H1 (cell line): Measurements from ENCODE around the gene SPACDR. TPM values are rescaled to one million over a fixed set of nuclear protein-coding genes. Genes with fewer than 3 reads are reported as not detected.

Source experiments
- BACH1 ChIP-seq: IDR thresholded peaks from 2 replicates; pipeline ENCODE4 v1.6.1; 2012; ENCODE audit warnings: low read length, improper control_type of control experiment
- CHD2 ChIP-seq: IDR thresholded peaks from 2 replicates; pipeline ENCODE4 v1.6.1; 2012; ENCODE audit warnings: low read length, improper control_type of control experiment
- CTBP2 ChIP-seq: IDR thresholded peaks from 2 replicates; pipeline ENCODE4 v1.7.0; 2011; ENCODE audit warnings: borderline replicate concordance, mild to moderate bottlenecking, moderate library complexity, mixed read lengths, low read length; ENCODE audit not compliant: insufficient read depth, insufficient read length
- HDAC6 ChIP-seq: IDR thresholded peaks from one replicate; pipeline ENCODE4 v1.7.1; 2012; ENCODE audit warnings: low read depth, mild to moderate bottlenecking, inconsistent platforms, low read length, moderate library complexity
- JUND ChIP-seq: IDR thresholded peaks from 2 replicates; pipeline ENCODE4 v1.6.1; 2011; ENCODE audit warnings: mild to moderate bottlenecking, improper control_type of control experiment, low read length
- NANOG ChIP-seq: IDR thresholded peaks from 2 replicates; pipeline ENCODE4 v1.6.1; 2011; ENCODE audit warnings: low read length, low read depth, mild to moderate bottlenecking, inconsistent platforms; ENCODE audit not compliant: insufficient read depth, poor library complexity, severe bottlenecking
- RFX5 ChIP-seq: IDR thresholded peaks from 2 replicates; pipeline ENCODE4 v1.6.1; 2011; ENCODE audit warnings: low read depth, low read length, improper control_type of control experiment, borderline replicate concordance
- SP4 ChIP-seq: IDR thresholded peaks from 2 replicates; pipeline ENCODE4 v1.6.1; 2012; ENCODE audit warnings: low read length, inconsistent platforms
- polyA plus RNA-seq, 7 experiments: library from polyadenylated mRNA; depleted of rRNA in 3 of 7; stranded (reverse) in 5 of 7; unstranded in 2 of 7; fragments of >200 nt in 5 of 7; fragments of 200-250 nt in 2 of 7; gene quantifications; 1 replicate in 5 of 7; 2 replicates in 1 of 7; 4 replicates in 1 of 7; pipeline versions ENCODE4 v1.2.1 to v1.2.3, GENCODE V29; 2011 to 2013; ENCODE audit warnings: missing spikeins in 2 of 7, mixed read lengths in 2 of 7
- total RNA-seq: library from RNA; stranded (reverse); fragmentation: NEBNext Ultra II Directional; extraction: Animal tissue kit (Norgen Biotek cat#: 25700); gene quantifications from 2 replicates; pipeline ENCODE4 v1.2.1, GENCODE V29; 2021
- TF ChIP-seq, protein P1 (sequence below): IDR thresholded peaks from 2 replicates; pipeline ENCODE4 v1.6.1; 2012; ENCODE audit warnings: inconsistent platforms
- TF ChIP-seq, protein P2 (sequence below): IDR thresholded peaks from 2 replicates; pipeline ENCODE4 v1.6.1; 2012; ENCODE audit warnings: inconsistent platforms

SPACDR gene
- total and polyA plus RNA-seq, 2 of the 8 experiments (the other 6 are each of a cell fraction or from before 2014, with no cell fraction given): 0.26 TPM; not detected in 1

DNA sequence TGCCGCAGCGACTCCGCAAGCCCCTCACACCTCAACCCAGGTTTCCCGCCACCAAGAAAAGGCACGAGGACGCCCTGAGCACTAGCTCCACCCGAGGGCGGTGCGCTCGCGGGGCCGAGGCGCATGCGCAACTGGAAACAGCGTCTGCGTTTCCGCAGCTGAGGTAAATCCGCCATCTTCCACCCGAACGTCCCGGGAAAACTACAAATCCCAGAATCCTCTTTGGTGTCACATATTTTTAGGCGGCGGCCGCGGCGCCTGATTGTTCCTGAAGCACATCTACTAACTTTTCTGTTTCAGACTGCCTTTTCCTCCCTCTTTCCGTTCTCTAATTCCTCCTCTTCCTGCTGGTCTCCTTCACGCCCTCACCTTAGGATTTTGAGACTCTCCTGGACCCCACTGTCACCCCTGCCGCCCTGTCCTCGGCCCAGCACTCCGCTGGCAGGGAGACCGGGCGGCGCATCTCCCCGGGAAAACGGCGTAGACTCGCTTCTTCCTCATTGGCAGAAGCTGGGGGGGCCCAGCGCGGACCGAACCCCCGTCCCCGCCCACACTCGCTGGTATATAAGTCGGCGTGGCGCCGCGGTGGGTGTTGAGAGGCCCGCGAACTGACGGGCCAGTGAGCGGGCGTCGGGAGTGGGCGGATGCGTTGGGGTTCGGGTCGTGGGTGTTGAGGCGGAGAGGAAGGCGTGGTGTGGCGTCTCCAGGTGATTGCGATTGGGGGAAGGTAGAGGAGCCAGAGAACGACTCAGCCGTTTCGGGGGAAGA, 35.7 kb downstream of the SPACDR start, which contains the start of gene ZCWPW1 (continued):
- TF ChIP-seq BACH1 (peak; percentile 75), JUND (no peak; the same call in 1 of the 2 replicates), CTBP2 (no peak), CHD2 (no peak), NANOG (no peak), RFX5 (peak; percentile 42; the same call in 1 of the 2 replicates), HDAC6 (no peak), SP4 (peak; percentile 92; the same call in 1 of the 2 replicates)
- TF ChIP-seq, protein P1, sequence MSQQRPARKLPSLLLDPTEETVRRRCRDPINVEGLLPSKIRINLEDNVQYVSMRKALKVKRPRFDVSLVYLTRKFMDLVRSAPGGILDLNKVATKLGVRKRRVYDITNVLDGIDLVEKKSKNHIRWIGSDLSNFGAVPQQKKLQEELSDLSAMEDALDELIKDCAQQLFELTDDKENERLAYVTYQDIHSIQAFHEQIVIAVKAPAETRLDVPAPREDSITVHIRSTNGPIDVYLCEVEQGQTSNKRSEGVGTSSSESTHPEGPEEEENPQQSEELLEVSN: peak; percentile 100
- TF ChIP-seq, protein P2, sequence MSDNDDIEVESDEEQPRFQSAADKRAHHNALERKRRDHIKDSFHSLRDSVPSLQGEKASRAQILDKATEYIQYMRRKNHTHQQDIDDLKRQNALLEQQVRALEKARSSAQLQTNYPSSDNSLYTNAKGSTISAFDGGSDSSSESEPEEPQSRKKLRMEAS: peak; percentile 100
